Stimulated activated CD8-positive, alpha-beta memory T cell treated with anti-CD3 and anti-CD28 coated beads, Interleukin-4, amount 100 ng/mL, for 1 hour (primary cell): Measurements from ENCODE around the gene SF3B4.
"Not testable (repeated sequence)": the region's sequence is repeated elsewhere in the genome, so short reads cannot be mapped to it uniquely, and the experiment has no call there.

ENCODE experiments used
- DNase-seq, 2 donors: peaks; one replicate each; pipeline ENCODE4 v3.0.0-alpha.2; 2020; ENCODE audit warnings: low read depth in 2 of 2, low spot score in 1 of 2

Gene SF3B4

DNA sequence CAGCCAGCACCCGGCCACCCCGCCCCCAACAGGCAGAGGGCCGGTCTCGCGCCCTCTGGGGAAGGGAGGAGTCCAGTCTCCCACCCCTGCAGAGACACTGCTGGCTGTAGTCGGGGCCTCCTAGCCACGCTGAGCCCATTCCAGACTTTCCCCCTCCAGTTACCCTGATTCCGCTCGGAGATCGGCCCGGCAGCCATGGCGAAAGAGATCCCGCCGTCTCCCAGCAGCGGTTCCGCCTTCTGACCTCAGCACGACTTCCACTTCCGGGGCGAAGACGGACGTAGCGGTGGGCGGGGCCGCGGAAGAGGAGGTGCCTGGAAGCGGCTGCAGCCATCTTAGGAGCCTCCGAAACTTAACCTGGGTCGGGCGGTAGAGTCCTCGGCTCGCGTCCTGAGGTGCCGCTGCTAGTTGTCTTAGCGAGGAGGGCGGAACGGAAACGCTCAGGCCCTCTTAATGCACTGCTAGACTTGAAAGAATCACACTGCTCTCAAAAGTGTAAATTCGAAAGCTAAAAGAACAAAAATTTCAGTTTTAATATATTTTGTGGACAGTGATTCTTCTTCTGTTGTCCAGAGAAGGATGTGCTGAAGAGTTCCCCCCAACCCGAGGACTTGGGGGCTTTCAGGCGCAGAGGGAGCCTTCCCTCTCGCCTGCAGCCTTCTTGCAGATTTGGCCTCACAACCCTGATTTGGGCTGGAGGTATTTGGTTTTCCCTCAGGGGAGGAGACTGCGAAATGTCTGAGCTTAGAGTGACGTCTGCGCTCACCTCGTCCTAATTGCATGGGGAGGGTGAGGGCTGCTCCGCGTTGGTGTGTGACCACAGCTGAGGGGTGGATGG, at the start of gene SF3B4:
Gene SF3B4 (minus strand): TSS at position 241 of the 838 bp plus-strand sequence. CDS start 44 bp downstream, at position 197.
- DNase-seq = peak; percentile 92 to 95

GRCh38 chr1:149977345-149977744, 49.7 kb upstream of the SF3B4 start:
- no peak for DNase-seq

DNA sequence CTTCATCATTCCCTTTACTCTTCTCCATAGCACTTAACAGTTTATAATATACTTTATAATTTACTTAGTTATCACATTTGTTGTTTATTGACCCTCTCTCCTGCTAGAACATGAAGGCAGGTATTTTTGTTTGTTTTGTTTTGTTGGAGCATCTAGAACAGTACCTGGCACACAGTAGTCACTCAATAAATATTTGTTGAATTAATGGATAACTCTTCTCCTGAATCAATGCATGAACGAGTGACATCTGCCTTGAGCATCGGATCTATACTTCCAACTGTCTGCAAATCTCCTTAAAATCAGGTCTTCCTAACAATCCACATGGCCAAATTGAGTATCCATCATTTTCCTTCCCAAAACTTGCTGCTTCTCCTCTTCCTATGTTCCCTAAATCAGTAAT, 44.9 kb upstream of the SF3B4 start:
- no peak for DNase-seq

DNA sequence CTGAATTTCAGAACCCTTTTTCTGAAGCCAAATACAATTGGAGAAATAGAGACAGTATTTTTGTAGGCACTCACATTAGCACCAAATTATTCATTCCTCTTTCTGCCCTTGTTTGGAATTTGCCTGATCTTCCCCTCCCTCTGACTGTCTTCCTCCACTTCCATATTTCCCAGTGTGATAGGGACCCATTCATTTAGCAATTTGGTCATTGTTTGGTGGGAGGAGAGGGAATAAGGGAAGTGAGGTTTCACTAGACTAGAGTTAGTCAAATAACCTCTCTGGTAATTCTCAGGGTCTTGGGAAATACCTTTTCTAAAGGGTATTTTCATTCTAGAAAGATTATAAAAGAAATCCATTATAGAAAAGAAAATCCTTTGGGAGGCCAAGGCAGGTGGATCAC, 40.0 kb upstream of the SF3B4 start:
- DNase-seq = no peak

- no peak for DNase-seq
These were observed 39.4 kb upstream of the SF3B4 start for GRCh38 chr1:149967041-149967440.

GRCh38 chr1:149966405-149966804, 38.8 kb upstream of the SF3B4 start:
- DNase-seq = no peak

DNA sequence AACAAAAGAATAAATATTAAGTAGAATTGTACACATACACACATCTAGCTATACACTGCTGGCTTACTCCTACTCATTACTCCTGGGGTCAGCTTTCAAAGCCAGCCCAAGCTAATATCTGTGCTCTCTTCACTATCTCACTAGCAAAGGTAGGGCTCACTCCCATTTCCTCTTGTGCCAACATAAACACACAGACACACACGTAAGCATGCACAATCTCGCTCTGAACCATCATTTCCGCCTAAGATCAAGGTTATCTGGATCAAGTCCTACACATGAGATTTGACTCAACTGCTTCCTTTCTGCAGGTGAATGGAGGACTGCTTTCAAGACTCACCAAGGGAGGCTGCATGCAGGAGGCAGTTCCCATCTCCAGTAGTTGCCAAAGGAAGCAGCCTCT, 37.8 kb upstream of the SF3B4 start:
- no peak for DNase-seq

DNA sequence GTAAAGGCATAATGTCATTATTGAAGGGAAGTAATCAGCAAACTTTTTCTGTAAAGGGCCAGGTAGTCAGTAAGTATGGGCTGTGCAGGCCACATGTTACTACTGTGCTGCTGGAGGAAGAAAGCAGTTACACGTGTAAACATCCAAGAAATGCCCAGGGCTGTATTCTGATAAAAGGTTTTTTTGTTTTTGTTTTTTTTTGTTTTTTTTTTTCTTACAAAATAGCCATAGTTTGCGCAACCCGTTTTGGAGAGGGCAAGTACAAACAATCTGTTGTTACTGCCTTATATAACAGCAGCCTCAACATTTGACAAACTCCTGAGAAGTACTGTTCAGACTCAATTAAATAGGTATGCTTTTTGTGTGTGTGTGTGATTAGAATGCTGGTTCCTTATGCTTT, 35.8 kb upstream of the SF3B4 start:
- no peak for DNase-seq

- DNase-seq = no peak
These were observed 35.1 kb upstream of the SF3B4 start for GRCh38 chr1:149962736-149963135.

DNA sequence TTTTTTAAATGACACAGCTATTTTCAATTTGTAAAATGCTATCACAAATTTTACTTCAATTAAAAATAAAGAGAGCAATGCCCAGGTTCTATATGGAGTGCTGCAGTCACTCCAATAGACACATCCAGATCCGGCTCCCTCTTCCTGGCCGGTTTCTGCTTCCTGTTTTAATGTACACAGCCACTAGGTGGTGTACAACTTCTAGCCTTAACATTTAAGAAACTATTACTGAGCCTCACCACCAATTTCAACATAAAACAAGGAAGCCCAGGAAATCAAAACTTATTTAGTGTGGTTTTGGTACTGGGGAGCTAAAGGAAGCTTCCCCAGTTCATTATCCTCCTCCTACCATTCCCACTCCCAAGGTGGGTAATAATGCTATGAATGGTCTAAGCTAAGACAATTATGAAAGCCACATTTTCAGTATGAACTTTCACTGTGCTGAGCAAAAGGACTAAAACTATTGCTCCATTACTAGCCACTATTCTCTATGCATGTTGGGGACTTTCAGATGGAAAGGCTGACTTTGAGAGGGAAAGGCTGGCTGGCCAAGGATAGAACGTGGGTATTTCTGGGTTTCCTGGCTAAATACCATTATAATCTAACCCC, 34.5 kb upstream of the SF3B4 start:
- peak in 1 of 2 donors; percentile 7 for DNase-seq

GRCh38 chr1:149957548-149957947, 29.9 kb upstream of the SF3B4 start:
- not testable (repeated sequence) for DNase-seq

DNA sequence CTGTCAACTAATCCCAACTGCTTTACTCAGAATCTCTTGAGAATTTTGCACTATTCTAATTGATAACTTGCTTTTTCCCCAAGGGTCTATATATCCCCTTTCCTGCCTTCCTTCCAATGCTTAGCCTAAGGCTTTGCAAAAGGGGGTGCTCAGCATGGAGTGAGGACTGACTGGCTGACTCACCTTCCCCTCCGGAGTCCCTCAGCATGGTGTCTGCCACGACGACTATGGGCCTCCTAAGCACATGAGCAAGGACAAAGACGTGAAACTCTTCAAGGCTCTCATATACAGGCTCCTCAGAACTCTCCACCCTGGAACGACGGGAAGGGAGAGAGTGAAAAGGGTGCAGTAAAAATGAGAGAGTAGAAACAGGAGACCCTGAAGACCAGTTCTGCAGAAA, 22.3 kb upstream of the SF3B4 start:
- DNase-seq = no peak

DNA sequence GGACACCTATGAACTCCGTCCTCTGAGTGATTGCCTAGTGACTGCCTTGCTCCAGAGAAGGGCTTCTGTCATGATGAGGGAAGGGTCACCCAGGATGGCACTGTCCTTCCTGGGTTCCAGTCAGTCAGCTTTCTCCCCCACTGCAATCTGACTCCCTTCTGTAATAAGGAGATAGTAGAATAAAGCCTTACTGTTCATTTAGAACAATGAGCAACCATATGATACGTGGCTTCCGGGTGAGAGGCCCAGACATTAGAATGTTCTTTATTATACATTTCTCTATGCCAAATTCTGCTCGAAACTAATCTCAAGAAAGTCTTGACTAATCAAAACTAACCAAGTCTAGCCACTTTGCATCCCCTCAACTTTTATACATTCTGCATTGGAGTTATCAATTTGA, 17.6 kb upstream of the SF3B4 start:
- DNase-seq = no peak

- DNase-seq = no peak
These were observed 15.3 kb upstream of the SF3B4 start for GRCh38 chr1:149942885-149943284.

- DNase-seq = no peak
These were observed 14.6 kb upstream of the SF3B4 start for GRCh38 chr1:149942207-149942606.

DNA sequence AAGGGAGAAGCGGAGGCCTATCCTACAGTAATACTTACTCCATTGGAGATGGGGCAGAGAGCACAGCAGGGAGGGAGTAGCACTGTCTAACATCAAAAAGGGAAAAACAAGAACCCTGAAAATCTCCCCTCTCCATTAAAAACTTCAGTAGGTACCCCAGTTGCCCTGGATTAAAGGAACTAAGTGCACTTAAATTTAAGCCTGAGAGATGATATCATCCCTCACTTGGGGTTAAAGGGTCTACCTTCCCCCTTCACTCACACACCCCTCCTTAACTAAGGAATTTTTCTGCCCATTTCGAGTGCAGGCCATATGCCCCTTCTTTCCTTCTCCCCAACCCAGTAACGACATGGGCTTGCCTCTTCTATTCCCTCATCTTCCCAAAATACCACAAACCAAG, 12.8 kb upstream of the SF3B4 start:
- DNase-seq = no peak

DNA sequence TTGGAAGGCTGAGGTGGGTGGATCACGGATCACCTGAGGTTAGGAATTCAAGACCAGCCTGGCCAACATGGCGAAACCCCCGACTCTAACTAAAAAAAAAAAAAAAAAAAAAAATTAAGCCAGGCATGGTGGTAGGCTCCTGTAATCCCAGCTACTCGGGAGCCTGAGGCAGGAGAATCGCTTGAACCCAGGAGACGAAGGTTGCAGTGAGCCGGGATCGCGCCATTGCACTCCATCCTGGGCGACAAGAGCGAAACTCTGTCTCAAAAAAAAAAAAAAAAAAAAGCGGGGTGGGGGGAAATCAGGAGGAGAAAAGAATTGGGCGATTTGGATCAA, 11.0 kb upstream of the SF3B4 start:
- not testable (repeated sequence) for DNase-seq

- DNase-seq = no peak
These were observed 10.2 kb upstream of the SF3B4 start for GRCh38 chr1:149937759-149938158.

DNA sequence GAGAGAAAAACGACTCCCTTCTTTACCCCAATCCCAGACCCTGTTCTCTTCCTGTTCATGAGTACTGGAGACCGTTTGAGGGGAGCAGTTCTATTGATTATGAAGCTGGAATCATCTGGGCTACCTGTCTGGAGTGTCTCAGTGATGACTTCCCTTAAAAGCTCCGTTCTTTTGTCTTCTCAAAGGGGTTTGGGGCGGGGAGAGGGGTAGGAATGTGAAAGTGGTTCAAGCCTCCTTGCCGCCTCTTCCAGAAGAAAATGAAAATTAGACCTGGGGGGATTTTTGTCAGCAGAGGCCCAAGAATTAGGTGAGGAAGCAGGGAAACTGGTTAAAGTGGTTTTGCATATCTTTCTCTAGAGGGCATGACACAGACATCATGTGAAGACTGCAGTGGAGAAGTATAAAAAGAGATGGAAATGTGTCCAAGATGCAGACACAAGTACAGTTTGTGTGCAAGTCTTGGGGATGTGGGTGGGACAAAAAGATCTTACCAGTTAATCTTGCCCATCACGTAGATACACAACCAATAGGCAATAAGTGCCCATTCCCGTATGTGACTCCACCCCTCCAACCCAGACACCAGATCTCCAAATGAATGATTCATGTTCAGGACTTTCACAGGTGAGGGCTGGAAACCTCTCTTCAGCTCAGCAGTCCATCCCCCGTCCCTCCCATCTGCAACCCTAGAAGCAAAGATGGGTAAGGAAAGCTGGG, 9.5 kb upstream of the SF3B4 start:
- DNase-seq = no peak

DNA sequence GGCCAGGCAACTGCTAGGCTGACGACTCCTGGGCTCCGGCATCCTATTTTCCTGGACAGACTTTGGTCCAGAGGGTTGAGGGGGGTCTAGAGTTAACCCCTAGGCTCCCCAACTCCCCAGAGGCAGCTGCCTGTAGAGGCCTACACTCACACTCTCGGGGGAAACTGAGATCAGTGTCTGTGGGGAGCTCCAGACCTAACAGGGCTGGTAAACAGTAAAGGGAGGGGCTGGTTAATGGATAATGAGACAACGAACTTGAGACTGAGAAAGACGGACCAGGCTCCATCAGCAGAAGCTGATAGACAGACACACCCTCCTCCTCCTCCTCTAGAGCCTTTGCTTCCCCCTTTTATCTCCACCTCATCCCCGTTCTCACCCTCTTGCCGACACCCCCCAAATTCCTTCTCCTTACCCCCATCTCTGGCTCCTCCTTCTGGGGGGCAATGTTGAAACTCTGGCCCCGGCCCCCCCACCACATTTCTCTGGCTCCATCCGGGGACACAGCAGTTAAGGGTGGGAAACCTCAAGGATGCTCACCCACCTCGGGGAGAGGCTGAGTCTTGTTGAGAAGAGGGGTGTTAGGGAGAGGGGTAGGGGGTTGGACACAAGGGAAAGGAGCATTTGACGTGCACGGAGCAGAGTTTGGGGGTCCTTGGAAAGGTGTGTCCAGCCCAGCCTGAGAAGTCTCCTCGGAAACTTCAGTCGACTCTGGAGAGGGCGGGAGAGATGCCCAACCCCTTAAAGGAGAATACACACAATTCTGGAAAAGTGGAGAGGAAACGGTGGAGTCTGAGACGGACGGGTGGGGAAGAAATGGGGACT, 8.8 kb upstream of the SF3B4 start, which contains the start of gene MTMR11:
Gene MTMR11 (minus strand): TSS at position 710 of the 822 bp plus-strand sequence. CDS start 232 bp downstream, at position 478.
- DNase-seq = no peak

DNA sequence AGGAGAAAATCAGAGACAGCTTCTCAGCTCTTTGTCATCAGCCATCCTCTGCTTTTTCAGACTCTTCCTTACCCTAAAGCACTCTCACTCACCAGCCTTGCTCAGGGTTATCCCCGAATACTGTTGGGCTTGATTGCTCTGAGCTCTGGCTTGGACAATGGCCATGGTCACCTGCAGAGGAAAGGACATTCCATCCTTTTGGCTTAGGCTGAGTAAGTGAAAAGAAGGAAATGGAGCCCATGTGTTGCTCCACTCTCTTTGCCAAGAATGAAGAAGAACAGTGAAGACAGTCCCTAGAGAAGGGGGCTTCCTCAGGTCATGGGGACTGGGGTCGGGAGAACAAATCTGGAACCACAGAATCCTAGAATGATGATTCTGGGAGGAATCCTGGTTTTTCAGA, 6.8 kb upstream of the SF3B4 start:
- DNase-seq = no peak
